Breast epithelium (tissue), 4 donors: ENCODE data around the gene MIF. TPM values are rescaled to one million over a fixed set of nuclear protein-coding genes. Genes with fewer than 3 reads are reported as not detected.

ENCODE experiments used
- DNase-seq, 2 donors: peaks; one replicate each; pipeline ENCODE4 v3.0.0-alpha.2; 2019; ENCODE audit warnings: low spot score in 2 of 2
- H3K27ac ChIP-seq, 2 donors: fragments of 200-600 bp; sonication (generic) in 1 of 2; one replicate each; pipeline ENCODE4 v1.5.1; 2016 to 2019; ENCODE audit warnings: mild to moderate bottlenecking in 1 of 2
- H3K27me3 ChIP-seq, 2 donors: fragments of 200-600 bp; sonication (generic) in 1 of 2; one replicate each; pipeline versions ENCODE4 v1.5.1 to v1.6.0; 2017 to 2019; ENCODE audit warnings: control low read depth in 1 of 2, mild to moderate bottlenecking in 1 of 2
- H3K36me3 ChIP-seq: fragments of 200-600 bp; one replicate; pipeline ENCODE4 v1.5.1; 2019
- H3K4me1 ChIP-seq, 2 donors: fragments of 200-600 bp; sonication (generic); one replicate each; pipeline ENCODE4 v1.5.1; 2016 to 2019; ENCODE audit warnings: control low read depth in 1 of 2
- H3K4me3 ChIP-seq, 3 donors: fragments of 200-600 bp; sonication (generic); 1 replicate in 2 of 3; 2 replicates in 1 of 3; pipeline ENCODE4 v1.5.1; 2016 to 2019; ENCODE audit warnings: mild to moderate bottlenecking in 3 of 3, moderate library complexity in 2 of 3
- H3K9me3 ChIP-seq, 2 donors: fragments of 200-600 bp; sonication (generic) in 1 of 2; one replicate each; pipeline ENCODE4 v1.5.1; 2016 to 2019; ENCODE audit warnings: control low read depth in 1 of 2
- POLR2A ChIP-seq: fragments of 450-650 bp; IDR thresholded peaks from one replicate; pipeline ENCODE4 v1.6.1; 2016; ENCODE audit warnings: antibody characterized with exemption, mild to moderate bottlenecking, moderate library complexity
- POLR2AphosphoS5 ChIP-seq, 3 donors: sonication (generic); formaldehyde crosslinking; IDR thresholded peaks; one replicate each; pipeline ENCODE4 v1.6.1; 2017; ENCODE audit warnings: antibody characterized with exemption in 3 of 3
- intact Hi-C: fragments of 100-400 bp; cut with DNase I; formaldehyde crosslinking; loops from one replicate; pipeline ENCODE4 v1.15.1; 2023; ENCODE audit warnings: low total_unique reads
- total RNA-seq, 3 donors: library from RNA; depleted of rRNA; stranded (reverse); fragments of >200 nt; gene quantifications; one replicate each; pipeline ENCODE4 v1.1.0, GENCODE V29; 2016
- TF ChIP-seq, protein P1 (sequence below), 3 donors: fragments of 450-650 bp; IDR thresholded peaks; one replicate each; pipeline ENCODE4 v1.5.1; 2016 to 2017; ENCODE audit warnings: antibody characterized with exemption in 3 of 3, mild to moderate bottlenecking in 3 of 3, moderate library complexity in 3 of 3

MIF gene
- total RNA-seq, 3 donors from 2014 or later, result 191 to 466 (median 261) TPM

- Histone ChIP-seq H3K27ac (no peak overlapping the region), H3K4me1 (no peaks in the 10 kb centered on the region), H3K4me3 (no peak overlapping the region), H3K36me3 (no peaks in the 10 kb centered on the region), H3K9me3 (no peaks in the 10 kb centered on the region), H3K27me3 (no peaks in the 10 kb centered on the region)
- TF ChIP-seq POLR2A (no peak), POLR2AphosphoS5 (IDR thresholded peaks at IDR 0.05) (no peak)
- TF ChIP-seq, protein P1, sequence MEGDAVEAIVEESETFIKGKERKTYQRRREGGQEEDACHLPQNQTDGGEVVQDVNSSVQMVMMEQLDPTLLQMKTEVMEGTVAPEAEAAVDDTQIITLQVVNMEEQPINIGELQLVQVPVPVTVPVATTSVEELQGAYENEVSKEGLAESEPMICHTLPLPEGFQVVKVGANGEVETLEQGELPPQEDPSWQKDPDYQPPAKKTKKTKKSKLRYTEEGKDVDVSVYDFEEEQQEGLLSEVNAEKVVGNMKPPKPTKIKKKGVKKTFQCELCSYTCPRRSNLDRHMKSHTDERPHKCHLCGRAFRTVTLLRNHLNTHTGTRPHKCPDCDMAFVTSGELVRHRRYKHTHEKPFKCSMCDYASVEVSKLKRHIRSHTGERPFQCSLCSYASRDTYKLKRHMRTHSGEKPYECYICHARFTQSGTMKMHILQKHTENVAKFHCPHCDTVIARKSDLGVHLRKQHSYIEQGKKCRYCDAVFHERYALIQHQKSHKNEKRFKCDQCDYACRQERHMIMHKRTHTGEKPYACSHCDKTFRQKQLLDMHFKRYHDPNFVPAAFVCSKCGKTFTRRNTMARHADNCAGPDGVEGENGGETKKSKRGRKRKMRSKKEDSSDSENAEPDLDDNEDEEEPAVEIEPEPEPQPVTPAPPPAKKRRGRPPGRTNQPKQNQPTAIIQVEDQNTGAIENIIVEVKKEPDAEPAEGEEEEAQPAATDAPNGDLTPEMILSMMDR (IDR thresholded peaks at IDR 0.05), result no peak
- intact Hi-C loops, result no loop called here
- DNase-seq, result no peak
Measured at GRCh38 chr22:23889620-23890019, 4.6 kb upstream of the MIF start.

GRCh38 chr22:23891726-23892125 is 2.5 kb upstream of the MIF start:
- H3K4me1 ChIP-seq, result no peaks in the 10 kb centered on the region

DNA sequence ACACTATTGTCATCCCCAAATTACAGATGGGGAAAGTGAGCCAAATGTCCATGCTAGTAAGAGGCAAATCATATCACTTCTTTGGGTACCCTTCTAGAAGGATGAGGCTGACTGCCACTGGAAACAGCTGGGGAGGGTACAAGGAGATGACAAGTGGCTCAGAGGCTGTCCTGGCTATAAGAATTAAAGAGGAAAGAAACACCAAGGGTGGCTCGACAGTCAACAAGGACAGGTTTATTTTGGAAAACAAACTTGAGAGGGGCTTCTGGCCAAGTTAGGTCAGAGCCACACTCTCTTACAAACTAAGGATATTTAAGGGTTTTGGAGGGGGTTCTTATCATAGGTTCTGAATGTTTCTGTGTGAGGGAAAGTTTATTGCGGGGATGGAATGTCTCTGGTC is 2.1 kb upstream of the MIF start:
- Histone ChIP-seq H3K4me3 (no peak overlapping the region), H3K27ac (no peak overlapping the region), H3K4me1 (no peaks in the 10 kb centered on the region), H3K36me3 (no peaks in the 10 kb centered on the region), H3K27me3 (no peaks in the 10 kb centered on the region), H3K9me3 (no peaks in the 10 kb centered on the region)
- intact Hi-C loops, result no loop called here
- TF ChIP-seq, protein P1 (IDR thresholded peaks at IDR 0.05), result no peak
- TF ChIP-seq POLR2AphosphoS5 (IDR thresholded peaks at IDR 0.05) (no peak), POLR2A (no peak)
- no peak for DNase-seq

More at GRCh38 chr22:23891726-23892125, 2.5 kb upstream of the MIF start:
- Histone ChIP-seq H3K27me3 (no peaks in the 10 kb centered on the region), H3K36me3 (no peaks in the 10 kb centered on the region), H3K27ac (no peak overlapping the region), H3K4me3 (no peak overlapping the region), H3K9me3 (no peaks in the 10 kb centered on the region)
- TF ChIP-seq, protein P1 (IDR thresholded peaks at IDR 0.05), result no peak
- TF ChIP-seq POLR2AphosphoS5 (IDR thresholded peaks at IDR 0.05), result no peak
- no peak for TF ChIP-seq POLR2A
- intact Hi-C loops, result no loop called here
- DNase-seq, result no peak

- no peak for DNase-seq
- H3K9me3 ChIP-seq, result no peaks in the 10 kb centered on the region
- no peak overlapping the region for H3K4me3 ChIP-seq
- H3K4me1 ChIP-seq, result no peaks in the 10 kb centered on the region
- H3K27ac ChIP-seq, result peak overlapping the region in 1 of 2 donors; percentile 98
- no peak for TF ChIP-seq POLR2AphosphoS5 (IDR thresholded peaks at IDR 0.05)
- TF ChIP-seq POLR2A, result no peak
- TF ChIP-seq, protein P1 (IDR thresholded peaks at IDR 0.05), result no peak
- H3K27me3 ChIP-seq, result no peaks in the 10 kb centered on the region
- H3K36me3 ChIP-seq, result no peaks in the 10 kb centered on the region
- intact Hi-C loops, result no loop called here
Measured at GRCh38 chr22:23892706-23893105, 1.5 kb upstream of the MIF start.

DNA sequence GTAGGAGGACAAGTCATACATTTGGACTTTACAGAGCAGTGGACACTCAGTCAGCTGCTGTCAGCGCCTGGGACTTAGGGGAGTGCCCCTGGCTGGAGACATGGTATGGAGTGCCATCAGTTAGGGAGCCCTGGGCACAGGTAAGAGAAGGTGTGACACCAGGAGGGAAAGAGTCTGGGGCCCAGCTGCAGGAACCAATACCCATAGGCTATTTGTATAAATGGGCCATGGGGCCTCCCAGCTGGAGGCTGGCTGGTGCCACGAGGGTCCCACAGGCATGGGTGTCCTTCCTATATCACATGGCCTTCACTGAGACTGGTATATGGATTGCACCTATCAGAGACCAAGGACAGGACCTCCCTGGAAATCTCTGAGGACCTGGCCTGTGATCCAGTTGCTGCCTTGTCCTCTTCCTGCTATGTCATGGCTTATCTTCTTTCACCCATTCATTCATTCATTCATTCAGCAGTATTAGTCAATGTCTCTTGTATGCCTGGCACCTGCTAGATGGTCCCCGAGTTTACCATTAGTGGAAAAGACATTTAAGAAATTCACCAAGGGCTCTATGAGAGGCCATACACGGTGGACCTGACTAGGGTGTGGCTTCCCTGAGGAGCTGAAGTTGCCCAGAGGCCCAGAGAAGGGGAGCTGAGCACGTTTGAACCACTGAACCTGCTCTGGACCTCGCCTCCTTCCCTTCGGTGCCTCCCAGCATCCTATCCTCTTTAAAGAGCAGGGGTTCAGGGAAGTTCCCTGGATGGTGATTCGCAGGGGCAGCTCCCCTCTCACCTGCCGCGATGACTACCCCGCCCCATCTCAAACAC is 850 bp upstream of the MIF start:
- H3K4me3 ChIP-seq, result peak overlapping the region; percentile 75 to 88 (median 86)
- no peak for DNase-seq
- TF ChIP-seq POLR2AphosphoS5 (IDR thresholded peaks at IDR 0.05) (no peak), POLR2A (no peak)
- TF ChIP-seq, protein P1 (IDR thresholded peaks at IDR 0.05), result no peak
- intact Hi-C loops, result no loop called here
- no peaks in the 10 kb centered on the region for H3K36me3 ChIP-seq
- H3K9me3 ChIP-seq, result no peaks in the 10 kb centered on the region
- no peaks in the 10 kb centered on the region for H3K27me3 ChIP-seq
- H3K27ac ChIP-seq, result peak overlapping the region; percentile 98 to 99
- no peaks in the 10 kb centered on the region for H3K4me1 ChIP-seq
